IMR-90 (cell line): ENCODE results near the gene ZSCAN12. TPM values are rescaled to one million over a fixed set of nuclear protein-coding genes. Genes with fewer than 3 reads are reported as not detected.

Source experiments
- ATAC-seq: fragments of 200-7000 bp; cut with Tn5 transposase; 2 replicates; pipeline ENCODE4 v1.9.1; 2020; ENCODE audit warnings: low read depth, mild to moderate bottlenecking, moderate library complexity
- BruUV-seq: library from RNA; stranded (reverse); fragments of 400-500 nt; replicated peaks from 2 replicates; lab custom pipeline; 2021; lab: Mats Ljungman, UMichigan
- CTCF ChIA-PET: fragments of 300-600 bp; formaldehyde crosslinking; extraction: SDS; loops from one replicate; lab custom pipeline; 2021; ENCODE audit warnings: antibody characterized with exemption; lab: Yijun Ruan, JAX
- POLR2A ChIA-PET: fragments of 300-600 bp; sonication (Branson Sonifier 250); formaldehyde crosslinking; loops from one replicate; lab custom pipeline; 2022; ENCODE audit warnings: antibody characterized with exemption; ENCODE audit not compliant: unreplicated experiment; lab: Charles Lee
- DNase-seq: peaks from one replicate; pipeline ENCODE4 v3.0.0; 2013
- H2AFZ ChIP-seq: replicated peaks from 2 replicates; pipeline ENCODE3; 2013; ENCODE audit warnings: low read length, mild to moderate bottlenecking; ENCODE audit not compliant: poor library complexity
- H2AK5ac ChIP-seq: 2 replicates; pipeline ENCODE4 v1.6.1; 2013; ENCODE audit warnings: low read depth, low read length, inconsistent platforms
- H2AK9ac ChIP-seq: replicated peaks from 2 replicates; pipeline ENCODE3; 2013; ENCODE audit warnings: mild to moderate bottlenecking, low read depth, low read length, moderate library complexity; ENCODE audit not compliant: poor library complexity
- H2BK120ac ChIP-seq: 2 replicates; pipeline ENCODE4 v1.6.1; 2013; ENCODE audit warnings: low read depth, low read length, inconsistent platforms
- H2BK15ac ChIP-seq: 3 replicates; pipeline ENCODE4 v1.6.1; 2013; ENCODE audit warnings: low read depth, low read length, inconsistent platforms
- H2BK20ac ChIP-seq: 2 replicates; pipeline ENCODE4 v1.6.1; 2013; ENCODE audit warnings: low read depth, mild to moderate bottlenecking, inconsistent platforms, low read length, moderate library complexity
- H2BK5ac ChIP-seq: 2 replicates; pipeline ENCODE4 v1.6.1; 2013; ENCODE audit warnings: mild to moderate bottlenecking, low read depth, low read length, inconsistent platforms; ENCODE audit not compliant: poor library complexity, severe bottlenecking
- H3K14ac ChIP-seq: replicated peaks from 2 replicates; pipeline ENCODE4 v1.6.1; 2013; ENCODE audit warnings: low read depth, low read length, inconsistent platforms
- H3K18ac ChIP-seq: 2 replicates; pipeline ENCODE4 v1.6.1; 2013; ENCODE audit warnings: low read depth, low read length, control low read depth
- H3K23ac ChIP-seq: 2 replicates; pipeline ENCODE4 v1.6.1; 2013; ENCODE audit warnings: low read depth, low read length, inconsistent platforms
- H3K27ac ChIP-seq: 2 replicates; pipeline ENCODE4 v1.5.1; 2013; ENCODE audit warnings: mild to moderate bottlenecking, control low read depth, low read length; ENCODE audit not compliant: insufficient read depth
- H3K27me3 ChIP-seq: 2 replicates; pipeline ENCODE4 v1.6.1; 2013; ENCODE audit warnings: low read length; ENCODE audit not compliant: control insufficient read depth, insufficient read depth
- H3K36me3 ChIP-seq: 2 replicates; pipeline ENCODE4 v1.6.1; 2013; ENCODE audit warnings: low read length, mixed read lengths; ENCODE audit not compliant: control insufficient read depth, insufficient read depth
- H3K4ac ChIP-seq: 2 replicates; pipeline ENCODE4 v1.6.1; 2013; ENCODE audit warnings: low read depth, low read length, inconsistent platforms
- H3K4me1 ChIP-seq: 2 replicates; pipeline ENCODE4 v1.6.1; 2013; ENCODE audit warnings: low read length, mixed read lengths; ENCODE audit not compliant: control insufficient read depth, insufficient read depth
- H3K4me2 ChIP-seq: 2 replicates; pipeline ENCODE4 v1.6.1; 2013; ENCODE audit warnings: low read depth, mild to moderate bottlenecking, control low read depth, low read length, moderate library complexity
- H3K4me3 ChIP-seq: 2 replicates; pipeline ENCODE4 v1.5.1; 2013; ENCODE audit warnings: low read depth, mild to moderate bottlenecking, control low read depth, low read length, moderate library complexity; ENCODE audit not compliant: insufficient read depth
- H3K56ac ChIP-seq: 2 replicates; pipeline ENCODE4 v1.6.1; 2013; ENCODE audit warnings: low read length, inconsistent platforms; ENCODE audit not compliant: insufficient read depth; ENCODE audit errors: extremely low read depth
- H3K79me1 ChIP-seq, 2 experiments: 2 replicates each; pipeline ENCODE4 v1.6.1; 2013; ENCODE audit warnings: low read length in 2 of 2, inconsistent platforms in 1 of 2, low read depth in 1 of 2
- H3K9ac ChIP-seq: 2 replicates; pipeline ENCODE4 v1.6.1; 2013; ENCODE audit warnings: low read depth, low read length, control low read depth
- H3K9me1 ChIP-seq: 2 replicates; pipeline ENCODE4 v1.6.1; 2013; ENCODE audit warnings: low read length, inconsistent platforms; ENCODE audit not compliant: insufficient read depth
- H3K9me3 ChIP-seq: 2 replicates; pipeline ENCODE4 v1.6.1; 2013; ENCODE audit warnings: low read length; ENCODE audit not compliant: control insufficient read depth, insufficient read depth
- H4K20me1 ChIP-seq: 2 replicates; pipeline ENCODE4 v1.6.1; 2013; ENCODE audit warnings: low read length, inconsistent platforms; ENCODE audit not compliant: insufficient read depth
- H4K5ac ChIP-seq: 2 replicates; pipeline ENCODE4 v1.6.1; 2013; ENCODE audit warnings: mild to moderate bottlenecking, low read depth, low read length, control low read depth
- H4K8ac ChIP-seq, 2 experiments: 2 replicates each; pipeline ENCODE4 v1.6.1; 2013; ENCODE audit warnings: low read depth in 2 of 2, low read length in 2 of 2, control low read depth in 1 of 2, inconsistent platforms in 1 of 2
- H4K91ac ChIP-seq: 2 replicates; pipeline ENCODE4 v1.6.1; 2013; ENCODE audit warnings: low read depth, low read length, inconsistent platforms; ENCODE audit not compliant: insufficient read depth
- CEBPB ChIP-seq: IDR thresholded peaks from 2 replicates; pipeline ENCODE4 v1.6.1; 2012; ENCODE audit warnings: low read depth, low read length, improper control_type of control experiment
- CHD1 ChIP-seq: IDR thresholded peaks from 2 replicates; pipeline ENCODE4 v1.6.1; 2012; ENCODE audit warnings: low read depth, low read length, improper control_type of control experiment
- CTCF ChIP-seq: conservative IDR thresholded peaks from 2 replicates; pipeline ENCODE4 v1.5.1; 2012; ENCODE audit warnings: mild to moderate bottlenecking, low read depth, low read length, improper control_type of control experiment
- FOS ChIP-seq: fragments of 150-350 bp; IDR thresholded peaks from 2 replicates; pipeline ENCODE4 v1.6.1; 2016; ENCODE audit warnings: low read depth, low read length
- MAZ ChIP-seq: IDR thresholded peaks from 2 replicates; pipeline ENCODE4 v1.6.1; 2012; ENCODE audit warnings: low read depth, mild to moderate bottlenecking, low read length, improper control_type of control experiment, moderate library complexity, borderline replicate concordance
- MXI1 ChIP-seq: IDR thresholded peaks from 2 replicates; pipeline ENCODE4 v1.6.1; 2012; ENCODE audit warnings: low read depth, mild to moderate bottlenecking, low read length, moderate library complexity, borderline replicate concordance
- NFE2L2 ChIP-seq: fragments of 150-350 bp; IDR thresholded peaks from 2 replicates; pipeline ENCODE4 v1.6.1; 2016; ENCODE audit warnings: low read depth, mild to moderate bottlenecking, low read length
- POLR2A ChIP-seq: IDR thresholded peaks from 2 replicates; pipeline ENCODE4 v1.6.1; 2012; ENCODE audit warnings: mild to moderate bottlenecking, low read depth, low read length
- RFX5 ChIP-seq: IDR thresholded peaks from 2 replicates; pipeline ENCODE4 v1.8.0; 2012; ENCODE audit warnings: low read depth, mild to moderate bottlenecking, low read length, moderate library complexity
- SMC3 ChIP-seq: fragments of 150-350 bp; IDR thresholded peaks from 2 replicates; pipeline ENCODE4 v1.6.1; 2016; ENCODE audit warnings: low read depth, mild to moderate bottlenecking, antibody characterized with exemption, low read length, moderate library complexity
- USF2 ChIP-seq: fragments of 150-350 bp; IDR thresholded peaks from 2 replicates; pipeline ENCODE4 v1.6.1; 2017; ENCODE audit warnings: mild to moderate bottlenecking, antibody characterized with exemption, low read length, low read depth
- WGBS, 2 experiments: methylation state at CpG; one replicate each; pipeline versions ENCODE4 v1.1.5 to v1.1.7; 2013; ENCODE audit warnings: missing lambda C conversion rate in 2 of 2; ENCODE audit not compliant: insufficient read length in 1 of 2; ENCODE audit errors: extremely low coverage in 2 of 2; 5-methylcytosine and 5-hydroxymethylcytosine counted together
- dilution Hi-C: fragments of 300-500 bp; cut with HindIII; formaldehyde crosslinking; loops from one replicate; pipeline ENCODE4 v1.14.3; 2018; ENCODE audit warnings: low sequenced_read_pairs; ENCODE audit not compliant: unreplicated experiment
- in situ Hi-C: fragments of 300-500 bp; cut with MboI; formaldehyde crosslinking; loops from 3 replicates; pipeline ENCODE4 v1.14.3; 2019; ENCODE audit warnings: low sequenced_read_pairs, inconsistent platforms, mixed read lengths
- intact Hi-C: fragments of 100-400 bp; cut with micrococcal nuclease; formaldehyde crosslinking; loops from 2 replicates; pipeline ENCODE4 v1.10.0; 2022
- polyA plus RNA-seq, 3 experiments: library from polyadenylated mRNA; depleted of rRNA; stranded (reverse); fragments of >200 nt; gene quantifications; 2 replicates each; pipeline ENCODE4 v1.2.3, GENCODE V29; 2012; ENCODE audit warnings: low replicate concordance in 1 of 3
- total RNA-seq: library from RNA; depleted of rRNA; stranded (reverse); fragments of >200 nt; gene quantifications from 2 replicates; pipeline ENCODE4 v1.2.3, GENCODE V29; 2012

The ZSCAN12 gene
- total and polyA plus RNA-seq, 2 of the 4 experiments (the other 2 are of a cell fraction): 2.0 to 6.5 TPM

- H3K27me3 ChIP-seq: no peaks in the 10 kb centered on the region
- 0 out of 2 replicates have a peak within 1 kb of the TSS, but pooled peaks have one; percentile 22 for H2AK5ac ChIP-seq
- in situ Hi-C loops: no loop called here
- peak within 1 kb of the TSS; percentile 59 for H3K18ac ChIP-seq
- H3K14ac ChIP-seq: peak within 1 kb of the TSS; percentile 80
- ChIA-PET CTCF (no interaction called here), POLR2A (no interaction called here)
- peak within 1 kb of the TSS; percentile 93 for H2AFZ ChIP-seq
- no peaks in the 10 kb centered on the region for H3K9me3 ChIP-seq
- H2BK15ac ChIP-seq: no peak within 1 kb of the TSS
- H4K20me1 ChIP-seq: no peaks in the 10 kb centered on the region
- H3K36me3 ChIP-seq: no peaks in the 10 kb centered on the region; the same call in 1 of the 2 replicates
- H4K5ac ChIP-seq: peak within 1 kb of the TSS; percentile 83
- H2AK9ac ChIP-seq: peak within 1 kb of the TSS; percentile 88
- no peak within 1 kb of the TSS for H2BK20ac ChIP-seq
- peak within 1 kb of the TSS; percentile 91 for H3K4me3 ChIP-seq
- peak within 1 kb of the TSS; percentile 72 for H3K23ac ChIP-seq
- dilution Hi-C loops: no loop called here
- ATAC-seq (peak; percentile 91), DNase-seq (peak; percentile 92)
- H3K4ac ChIP-seq: peak within 1 kb of the TSS; percentile 89
- peak within 1 kb of the TSS; percentile 47 for H3K56ac ChIP-seq
- H3K4me2 ChIP-seq: peak within 1 kb of the TSS; percentile 85
- H2BK120ac ChIP-seq: peak within 1 kb of the TSS; percentile 52; the same call in 1 of the 2 replicates
- peak within 1 kb of the TSS; percentile 50 for H4K91ac ChIP-seq
- no peaks in the 10 kb centered on the region for H3K4me1 ChIP-seq
- H3K27ac ChIP-seq: peak within 1 kb of the TSS; percentile 52
- intact Hi-C loops: loop anchor here (1.0 kb wide), 1 partner anchor 44 kb away; the partner anchor contains the start of gene ZSCAN12
- peaks cover 10 to 20% of the 10 kb centered on the region in 2 experiments for H3K79me1 ChIP-seq
- H3K9me1 ChIP-seq: no peaks in the 10 kb centered on the region; the same call in 1 of the 2 replicates
- H2BK5ac ChIP-seq: peak within 1 kb of the TSS; percentile 25
- peak within 1 kb of the TSS; percentile 65 for H3K9ac ChIP-seq
- TF ChIP-seq CEBPB: peak; percentile 32; the same call in 1 of the 2 replicates
- TF ChIP-seq MAZ: no peak
- TF ChIP-seq FOS: 0 out of 2 replicates have a peak, but pooled peaks have one; percentile 4
- peak; percentile 94 for TF ChIP-seq POLR2A
- TF ChIP-seq RFX5: no peak
- TF ChIP-seq USF2: no peak
- TF ChIP-seq SMC3: no peak
- TF ChIP-seq CHD1: no peak
- TF ChIP-seq MXI1: no peak
- TF ChIP-seq NFE2L2: no peak
- no peak for TF ChIP-seq CTCF
- peak within 1 kb of the TSS; percentile 50 to 91 for H4K8ac ChIP-seq
- BruUV-seq: no TSS peak
- 5% methylated on average over 7 of the region's 32 CpGs; no CpG with 5 or more reads in 1 of the 2 experiments for WGBS, 2 experiments
Measured at GRCh38 chr6:28443112-28443773, 43.7 kb upstream of the ZSCAN12 start, which contains the start of gene ZSCAN23. TSS of gene ZSCAN23 (minus strand) at chr6:28443491. CDS start at chr6:28436266, 7,225 bp downstream.
